ENCODE data around the gene SNAI3.
A peak's percentile ranks its signal among the peaks of the same experiment; 100 is the strongest.

Gene SNAI3

GRCh38 chr16:88700636-88701482 is 14.6 kb upstream of the SNAI3 start:
- H3K9ac ChIP-seq (ENCODE audit: low read length): no peak overlapping the region
- H4K12ac ChIP-seq (ENCODE audit: low read depth, low read length): no peak overlapping the region
- DNase-seq: peak; percentile 31 to 37
- no peaks in the 10 kb centered on the region for H3K79me2 ChIP-seq (ENCODE audit: control insufficient read depth, insufficient read depth, low read length, poor library complexity)
- H3K9me3 ChIP-seq (ENCODE audit: insufficient read depth, low read depth, low read length): peaks cover 2% of the 10 kb centered on the region
- H3K4me1 ChIP-seq (ENCODE audit: control insufficient read depth in 1 of 2, insufficient read depth in 2 of 2, low read length in 2 of 2): peaks cover 0 to 8% of the 10 kb centered on the region in 2 experiments
- H2BK120ac ChIP-seq (ENCODE audit: insufficient read depth, low read length, poor library complexity): no peak overlapping the region
- peaks cover 27 to 29% of the 10 kb centered on the region in 2 experiments for H3K36me3 ChIP-seq (ENCODE audit: control insufficient read depth in 1 of 2, insufficient read depth in 2 of 2, low read length in 2 of 2)
- H3K27me3 ChIP-seq (ENCODE audit: insufficient read depth, low read length): no peaks in the 10 kb centered on the region
- no peak overlapping the region for H2AK5ac ChIP-seq (ENCODE audit: low read length)
- H3K27ac ChIP-seq (ENCODE audit: low read depth, low read length): no peak overlapping the region
- no peak overlapping the region for H4K91ac ChIP-seq (ENCODE audit: low read depth, low read length)
- H3K4me3 ChIP-seq (ENCODE audit: low read depth, low read length): no peak overlapping the region
- no peak overlapping the region for H2BK5ac ChIP-seq (ENCODE audit: low read depth, low read length, poor library complexity)
- WGBS (ENCODE audit: extremely low coverage, insufficient coverage, insufficient read length): no CpG with 5 or more reads among the region's 42 CpGs
- H2BK12ac ChIP-seq (ENCODE audit: low read length): no peak overlapping the region
- H3K14ac ChIP-seq (ENCODE audit: low read length): no peak overlapping the region
- no peak overlapping the region for H3K23ac ChIP-seq (ENCODE audit: low read length)
- H3K18ac ChIP-seq (ENCODE audit: low read length): no peak overlapping the region
- H2AFZ ChIP-seq (ENCODE audit: insufficient read depth, low read length, poor library complexity): no peak overlapping the region
- H3K4ac ChIP-seq (ENCODE audit: low read depth, low read length): no peak overlapping the region
- H4K8ac ChIP-seq (ENCODE audit: low read depth, low read length): no peak overlapping the region
- H3K4me2 ChIP-seq (ENCODE audit: low read length): no peak overlapping the region
- no peaks in the 10 kb centered on the region for H3K79me1 ChIP-seq (ENCODE audit: low read length)

DNA sequence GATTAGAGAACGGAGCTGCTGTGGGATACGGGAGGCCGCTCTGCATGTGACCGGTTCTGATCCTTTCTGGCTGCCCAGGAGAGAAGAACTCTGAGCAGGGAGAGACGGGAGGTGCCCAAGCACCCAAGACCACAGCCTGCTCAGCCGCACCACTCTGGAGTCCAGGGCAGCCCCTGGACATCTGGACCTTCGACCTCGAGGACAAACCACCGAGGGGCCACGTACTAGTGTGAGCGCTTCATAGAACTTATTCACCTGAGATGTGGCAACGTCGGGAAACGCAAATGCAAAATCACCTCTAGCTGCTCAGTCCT is 14.0 kb upstream of the SNAI3 start:
- H2BK120ac ChIP-seq (ENCODE audit: insufficient read depth, low read length, poor library complexity): no peak overlapping the region
- no peaks in the 10 kb centered on the region for H3K79me2 ChIP-seq (ENCODE audit: control insufficient read depth, insufficient read depth, low read length, poor library complexity)
- H3K9me3 ChIP-seq (ENCODE audit: insufficient read depth, low read depth, low read length): peaks cover 2% of the 10 kb centered on the region
- no peaks in the 10 kb centered on the region for H3K27me3 ChIP-seq (ENCODE audit: insufficient read depth, low read length)
- no peak for DNase-seq
- H4K8ac ChIP-seq (ENCODE audit: low read depth, low read length): no peak overlapping the region
- H3K9ac ChIP-seq (ENCODE audit: low read length): no peak overlapping the region
- H3K27ac ChIP-seq (ENCODE audit: low read depth, low read length): no peak overlapping the region
- H3K4me3 ChIP-seq (ENCODE audit: low read depth, low read length): no peak overlapping the region
- no peak overlapping the region for H2BK12ac ChIP-seq (ENCODE audit: low read length)
- no peak overlapping the region for H3K18ac ChIP-seq (ENCODE audit: low read length)
- H3K4me2 ChIP-seq (ENCODE audit: low read length): no peak overlapping the region
- no peak overlapping the region for H4K91ac ChIP-seq (ENCODE audit: low read depth, low read length)
- H2BK5ac ChIP-seq (ENCODE audit: low read depth, low read length, poor library complexity): no peak overlapping the region
- no peak overlapping the region for H2AFZ ChIP-seq (ENCODE audit: insufficient read depth, low read length, poor library complexity)
- H3K14ac ChIP-seq (ENCODE audit: low read length): no peak overlapping the region
- H3K36me3 ChIP-seq (ENCODE audit: control insufficient read depth in 1 of 2, insufficient read depth in 2 of 2, low read length in 2 of 2): peaks cover 27 to 29% of the 10 kb centered on the region in 2 experiments
- no peaks in the 10 kb centered on the region for H3K79me1 ChIP-seq (ENCODE audit: low read length)
- H3K4me1 ChIP-seq (ENCODE audit: control insufficient read depth in 1 of 2, insufficient read depth in 2 of 2, low read length in 2 of 2): peaks cover 0 to 4% of the 10 kb centered on the region in 2 experiments
- no CpG with 5 or more reads among the region's 14 CpGs for WGBS (ENCODE audit: extremely low coverage, insufficient coverage, insufficient read length)
- H3K4ac ChIP-seq (ENCODE audit: low read depth, low read length): no peak overlapping the region
- no peak overlapping the region for H2AK5ac ChIP-seq (ENCODE audit: low read length)
- no peak overlapping the region for H4K12ac ChIP-seq (ENCODE audit: low read depth, low read length)
- no peak overlapping the region for H3K23ac ChIP-seq (ENCODE audit: low read length)

- H3K79me2 ChIP-seq (ENCODE audit: control insufficient read depth, insufficient read depth, low read length, poor library complexity): no peaks in the 10 kb centered on the region
- H3K9me3 ChIP-seq (ENCODE audit: insufficient read depth, low read depth, low read length): peaks cover 2% of the 10 kb centered on the region
- H4K8ac ChIP-seq (ENCODE audit: low read depth, low read length): no peak overlapping the region
- H3K36me3 ChIP-seq (ENCODE audit: control insufficient read depth in 1 of 2, insufficient read depth in 2 of 2, low read length in 2 of 2): peaks cover 27 to 29% of the 10 kb centered on the region in 2 experiments
- no peak overlapping the region for H4K91ac ChIP-seq (ENCODE audit: low read depth, low read length)
- H2AFZ ChIP-seq (ENCODE audit: insufficient read depth, low read length, poor library complexity): no peak overlapping the region
- H3K79me1 ChIP-seq (ENCODE audit: low read length): no peaks in the 10 kb centered on the region
- H3K14ac ChIP-seq (ENCODE audit: low read length): no peak overlapping the region
- H2AK5ac ChIP-seq (ENCODE audit: low read length): no peak overlapping the region
- H3K4ac ChIP-seq (ENCODE audit: low read depth, low read length): no peak overlapping the region
- no peak overlapping the region for H3K23ac ChIP-seq (ENCODE audit: low read length)
- no peak overlapping the region for H2BK12ac ChIP-seq (ENCODE audit: low read length)
- no peak overlapping the region for H3K9ac ChIP-seq (ENCODE audit: low read length)
- H4K12ac ChIP-seq (ENCODE audit: low read depth, low read length): no peak overlapping the region
- no peak overlapping the region for H3K18ac ChIP-seq (ENCODE audit: low read length)
- no peak overlapping the region for H3K4me2 ChIP-seq (ENCODE audit: low read length)
- H2BK5ac ChIP-seq (ENCODE audit: low read depth, low read length, poor library complexity): no peak overlapping the region
- DNase-seq: no peak
- no peak overlapping the region for H3K4me3 ChIP-seq (ENCODE audit: low read depth, low read length)
- H3K27me3 ChIP-seq (ENCODE audit: insufficient read depth, low read length): no peaks in the 10 kb centered on the region
- no peak overlapping the region for H2BK120ac ChIP-seq (ENCODE audit: insufficient read depth, low read length, poor library complexity)
- WGBS (ENCODE audit: extremely low coverage, insufficient coverage, insufficient read length): no CpG with 5 or more reads among the region's 16 CpGs
- H3K4me1 ChIP-seq (ENCODE audit: control insufficient read depth in 1 of 2, insufficient read depth in 2 of 2, low read length in 2 of 2): no peaks in the 10 kb centered on the region
- no peak overlapping the region for H3K27ac ChIP-seq (ENCODE audit: low read depth, low read length)
Measured at GRCh38 chr16:88699180-88699579, 12.9 kb upstream of the SNAI3 start.

GRCh38 chr16:88698646-88699045 is 12.3 kb upstream of the SNAI3 start:
- Histone ChIP-seq H4K8ac (ENCODE audit: low read depth, low read length) (no peak overlapping the region), H3K4ac (ENCODE audit: low read depth, low read length) (no peak overlapping the region), H3K23ac (ENCODE audit: low read length) (no peak overlapping the region), H2AFZ (ENCODE audit: insufficient read depth, low read length, poor library complexity) (no peak overlapping the region), H2BK12ac (ENCODE audit: low read length) (no peak overlapping the region), H3K4me3 (ENCODE audit: low read depth, low read length) (no peak overlapping the region), H3K27ac (ENCODE audit: low read depth, low read length) (no peak overlapping the region), H3K9ac (ENCODE audit: low read length) (no peak overlapping the region), H2BK120ac (ENCODE audit: insufficient read depth, low read length, poor library complexity) (no peak overlapping the region), H2BK5ac (ENCODE audit: low read depth, low read length, poor library complexity) (no peak overlapping the region), H4K12ac (ENCODE audit: low read depth, low read length) (no peak overlapping the region), H2AK5ac (ENCODE audit: low read length) (no peak overlapping the region), H3K79me2 (ENCODE audit: control insufficient read depth, insufficient read depth, low read length, poor library complexity) (no peaks in the 10 kb centered on the region), H3K4me2 (ENCODE audit: low read length) (no peak overlapping the region), H3K18ac (ENCODE audit: low read length) (no peak overlapping the region), H3K36me3 (ENCODE audit: control insufficient read depth in 1 of 2, insufficient read depth in 2 of 2, low read length in 2 of 2) (peaks cover 27 to 29% of the 10 kb centered on the region in 2 experiments), H4K91ac (ENCODE audit: low read depth, low read length) (no peak overlapping the region), H3K4me1 (ENCODE audit: control insufficient read depth in 1 of 2, insufficient read depth in 2 of 2, low read length in 2 of 2) (no peaks in the 10 kb centered on the region), H3K9me3 (ENCODE audit: insufficient read depth, low read depth, low read length) (peaks cover 2% of the 10 kb centered on the region), H3K14ac (ENCODE audit: low read length) (no peak overlapping the region), H3K79me1 (ENCODE audit: low read length) (no peaks in the 10 kb centered on the region), H3K27me3 (ENCODE audit: insufficient read depth, low read length) (no peaks in the 10 kb centered on the region)
- DNase-seq: no peak
- no CpG with 5 or more reads among the region's 25 CpGs for WGBS (ENCODE audit: extremely low coverage, insufficient coverage, insufficient read length)
